Esophagus (tissue), 2 donors: ENCODE data around the gene TMEM219. TPM values are rescaled to one million over a fixed set of nuclear protein-coding genes. Genes with fewer than 3 reads are reported as not detected.

Source experiments
- H3K27ac ChIP-seq, 2 donors: one replicate each; pipeline ENCODE4 v1.5.1; 2013; ENCODE audit warnings: low read depth in 2 of 2, mild to moderate bottlenecking in 2 of 2, inconsistent platforms in 1 of 2, low read length in 1 of 2, moderate library complexity in 1 of 2
- H3K27me3 ChIP-seq, 2 donors: one replicate each; pipeline ENCODE4 v1.6.1; 2013; ENCODE audit warnings: low read length in 2 of 2, control low read depth in 1 of 2, mild to moderate bottlenecking in 1 of 2; ENCODE audit not compliant: insufficient read depth in 2 of 2, control insufficient read depth in 1 of 2
- H3K36me3 ChIP-seq, 2 donors: one replicate each; pipeline ENCODE4 v1.6.1; 2013; ENCODE audit warnings: low read length in 1 of 2; ENCODE audit not compliant: control insufficient read depth in 2 of 2, insufficient read depth in 2 of 2
- H3K4me1 ChIP-seq, 2 donors: one replicate each; pipeline ENCODE4 v1.6.1; 2013; ENCODE audit warnings: low read length in 1 of 2; ENCODE audit not compliant: control insufficient read depth in 2 of 2, insufficient read depth in 2 of 2
- H3K4me3 ChIP-seq, 2 donors: one replicate each; pipeline ENCODE4 v1.5.1; 2013; ENCODE audit warnings: low read length in 2 of 2, mild to moderate bottlenecking in 2 of 2, low read depth in 1 of 2, moderate library complexity in 1 of 2
- H3K9me3 ChIP-seq, 2 donors: one replicate each; pipeline ENCODE4 v1.6.1; 2013; ENCODE audit warnings: mild to moderate bottlenecking in 2 of 2, low read depth in 1 of 2, low read length in 1 of 2, moderate library complexity in 1 of 2; ENCODE audit not compliant: control insufficient read depth in 2 of 2, insufficient read depth in 1 of 2
- WGBS, 2 donors: extraction: QIAGEN DNeasy Blood & Tissue Kit; methylation state at CpG; one replicate each; pipeline ENCODE4 v1.1.7; 2013; 5-methylcytosine and 5-hydroxymethylcytosine counted together
- polyA plus RNA-seq, 2 donors: library from polyadenylated mRNA; stranded (reverse); fragments of 200-250 nt; gene quantifications; one replicate each; pipeline ENCODE4 v1.2.3, GENCODE V29; 2013
- donor health status: healthy with polysubstance abuse.
- donor health status: Bipolar disorder and iron deficiency.

Gene TMEM219, protein sequence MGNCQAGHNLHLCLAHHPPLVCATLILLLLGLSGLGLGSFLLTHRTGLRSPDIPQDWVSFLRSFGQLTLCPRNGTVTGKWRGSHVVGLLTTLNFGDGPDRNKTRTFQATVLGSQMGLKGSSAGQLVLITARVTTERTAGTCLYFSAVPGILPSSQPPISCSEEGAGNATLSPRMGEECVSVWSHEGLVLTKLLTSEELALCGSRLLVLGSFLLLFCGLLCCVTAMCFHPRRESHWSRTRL
- polyA plus RNA-seq = 10 to 100 TPM; 61.1 to 83.4 TPM

DNA sequence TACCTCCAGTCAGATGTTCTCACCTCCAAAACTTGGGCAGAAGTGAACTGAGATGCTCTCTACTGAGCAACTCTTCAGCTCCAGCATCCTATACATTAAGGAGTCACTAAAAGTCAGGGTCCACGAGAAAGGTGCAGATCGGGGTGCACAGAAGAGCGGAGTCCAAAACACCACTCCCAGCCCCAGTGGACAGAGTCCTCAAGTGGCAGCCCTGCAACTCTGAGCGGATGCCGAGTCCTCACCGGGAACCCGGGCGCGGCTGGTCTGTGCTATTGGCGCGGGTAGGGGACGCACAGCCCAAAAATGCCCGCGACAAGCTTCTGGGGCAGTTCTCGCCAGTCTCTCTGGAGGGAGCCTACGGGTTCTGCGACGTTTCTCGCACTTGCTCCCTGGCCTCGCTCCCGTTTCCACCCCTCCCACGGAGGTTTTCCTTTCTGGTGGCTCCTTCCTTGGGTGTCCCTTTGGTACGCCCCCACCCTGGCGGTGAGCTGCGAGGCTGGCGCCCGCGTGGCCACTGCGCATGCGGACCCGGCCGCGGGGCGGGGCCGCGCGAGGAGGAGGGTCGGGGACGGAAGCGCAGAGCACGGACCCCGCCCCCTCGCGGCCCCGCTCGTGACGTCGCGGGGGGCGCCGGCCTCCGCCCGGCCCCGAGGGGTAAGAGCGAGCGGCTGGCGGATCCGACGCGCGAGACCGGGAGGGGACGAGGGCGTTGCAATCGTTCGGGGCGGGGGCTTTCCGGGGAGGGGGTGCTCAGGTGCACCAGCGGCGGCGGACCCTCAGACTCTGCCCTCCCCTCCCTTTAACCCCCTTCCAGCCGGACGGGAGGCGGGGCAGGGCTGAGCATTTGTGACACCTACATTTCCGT, at the start of gene TMEM219:
Gene TMEM219, plus strand, starts transcription at position 601 of the 865 bp plus-strand sequence. CDS start 1,065 bp downstream, outside the sequence.
- Histone ChIP-seq H3K27ac (peak within 1 kb of the TSS; percentile 94 to 98), H3K9me3 (no peaks in the 10 kb centered on the region), H3K4me3 (peak within 1 kb of the TSS; percentile 71 to 85), H3K27me3 (no peaks in the 10 kb centered on the region), H3K36me3 (no peaks in the 10 kb centered on the region), H3K4me1 (peaks cover 0 to 3% of the 10 kb centered on the region in 2 donors)
- 0 to 1% methylated on average over 56 to 75 of the region's 75 CpGs for WGBS, 2 donors

DNA sequence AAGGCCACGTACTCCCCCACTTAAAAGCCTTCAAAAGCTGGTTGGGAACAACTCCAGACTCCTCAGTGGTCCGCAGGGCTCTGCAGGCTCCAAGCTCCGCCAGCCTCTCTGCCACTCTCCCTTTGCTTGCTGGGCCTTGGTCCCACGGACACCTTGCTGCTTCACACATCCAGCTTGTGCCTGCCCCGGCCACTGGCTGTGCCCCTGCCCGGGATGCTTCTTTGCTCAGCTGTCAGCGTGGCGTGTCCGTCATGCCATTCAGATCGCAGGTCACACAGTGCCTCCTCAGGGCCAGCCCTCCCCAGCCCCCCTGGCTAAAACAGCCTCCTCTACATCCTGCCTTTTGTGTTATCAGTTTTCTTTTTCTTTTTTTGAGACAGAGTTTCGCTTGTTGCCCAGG, 49.8 kb upstream of the TMEM219 start:
- no peak overlapping the region for H3K27ac ChIP-seq
- WGBS, 2 donors = 77 to 86% methylated on average over 11 of the region's 11 CpGs
- H3K4me1 ChIP-seq = no peaks in the 10 kb centered on the region
- H3K9me3 ChIP-seq = no peaks in the 10 kb centered on the region
- H3K36me3 ChIP-seq = no peaks in the 10 kb centered on the region
- H3K27me3 ChIP-seq = no peaks in the 10 kb centered on the region
- no peak overlapping the region for H3K4me3 ChIP-seq

DNA sequence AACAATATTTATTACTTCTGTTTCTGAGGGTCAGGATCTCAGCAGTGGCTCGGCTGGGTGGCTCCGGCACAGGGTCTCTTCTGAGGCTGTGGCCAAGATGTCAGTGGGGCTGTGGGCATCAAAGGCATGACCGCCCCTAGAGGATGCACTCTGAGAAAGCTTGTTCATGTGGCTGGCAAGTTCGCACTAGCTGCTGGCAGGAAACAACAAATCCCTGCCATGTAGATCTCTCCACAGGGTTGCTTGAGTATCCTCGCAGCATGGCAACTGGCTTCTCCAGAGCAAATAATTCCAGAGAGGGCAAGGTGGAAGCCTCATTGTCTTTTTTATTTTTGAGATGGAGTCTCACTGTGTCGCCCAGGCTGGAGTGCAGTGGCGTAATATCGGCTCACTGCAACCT, 48.4 kb upstream of the TMEM219 start:
- WGBS, 2 donors = 95 to 96% methylated on average over 8 of the region's 8 CpGs
- no peaks in the 10 kb centered on the region for H3K4me1 ChIP-seq
- no peaks in the 10 kb centered on the region for H3K36me3 ChIP-seq
- no peaks in the 10 kb centered on the region for H3K27me3 ChIP-seq
- H3K27ac ChIP-seq = no peak overlapping the region
- H3K9me3 ChIP-seq = no peaks in the 10 kb centered on the region
- no peak overlapping the region for H3K4me3 ChIP-seq

DNA sequence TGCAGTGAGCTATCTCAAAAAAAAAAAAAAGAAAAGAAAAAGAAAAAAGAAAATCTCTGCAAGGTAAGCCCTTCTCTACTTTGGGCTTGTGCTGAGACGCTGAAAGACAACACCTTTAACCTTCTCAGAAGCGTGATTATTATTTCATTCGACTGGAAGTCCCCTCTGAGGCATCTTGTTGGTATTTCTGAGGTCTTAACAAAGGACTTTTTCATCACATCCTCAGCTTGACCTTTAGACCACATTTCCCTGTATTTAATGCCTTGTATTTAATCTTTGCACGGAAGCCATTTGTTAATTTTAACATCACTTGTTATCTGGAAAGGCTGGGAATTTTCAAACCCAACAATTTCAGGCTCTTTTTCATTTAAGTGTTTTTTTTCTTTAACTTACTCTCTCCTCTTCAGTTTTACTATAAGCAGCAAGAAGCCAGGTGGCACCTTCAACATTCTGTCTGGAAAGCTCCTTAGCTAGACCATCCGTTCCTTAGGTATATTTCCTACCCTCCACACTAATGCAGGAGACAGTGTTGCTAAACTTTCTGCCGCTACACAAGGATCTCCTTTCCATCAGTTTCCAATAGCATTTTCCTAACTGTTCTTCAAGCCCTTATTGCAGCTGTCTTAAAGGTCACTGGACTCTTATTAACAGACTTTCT, 46.2 kb upstream of the TMEM219 start:
- H3K27ac ChIP-seq = no peak overlapping the region
- H3K27me3 ChIP-seq = no peaks in the 10 kb centered on the region
- WGBS, 2 donors = 68 to 81% methylated on average over 6 of the region's 6 CpGs
- no peaks in the 10 kb centered on the region for H3K4me1 ChIP-seq
- no peaks in the 10 kb centered on the region for H3K36me3 ChIP-seq
- no peak overlapping the region for H3K4me3 ChIP-seq
- no peaks in the 10 kb centered on the region for H3K9me3 ChIP-seq

DNA sequence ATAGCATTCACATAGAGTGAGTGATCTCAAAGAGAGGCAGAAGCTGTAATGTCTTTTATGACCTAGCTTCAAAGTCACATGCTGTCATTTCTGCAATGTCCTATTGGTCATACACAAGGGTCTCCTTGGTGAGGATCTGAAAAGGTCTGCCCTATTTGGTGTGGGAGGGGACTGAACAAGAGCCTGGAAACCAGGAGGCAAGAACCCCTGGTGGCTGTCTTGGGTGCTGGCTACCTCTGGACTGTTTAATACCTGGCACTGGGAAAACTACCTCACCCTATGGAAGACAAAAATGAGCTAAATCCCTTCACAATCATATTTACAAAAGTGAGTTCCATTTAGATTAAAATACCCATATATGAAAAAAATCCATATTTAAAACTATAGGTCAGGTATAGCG, 44.9 kb upstream of the TMEM219 start:
- H3K4me3 ChIP-seq = no peak overlapping the region
- no peaks in the 10 kb centered on the region for H3K9me3 ChIP-seq
- 98 to 100% methylated on average over 1 of the region's 1 CpG for WGBS, 2 donors
- peaks cover 2 to 5% of the 10 kb centered on the region in 2 donors for H3K36me3 ChIP-seq
- no peaks in the 10 kb centered on the region for H3K4me1 ChIP-seq
- no peaks in the 10 kb centered on the region for H3K27me3 ChIP-seq
- no peak overlapping the region for H3K27ac ChIP-seq

DNA sequence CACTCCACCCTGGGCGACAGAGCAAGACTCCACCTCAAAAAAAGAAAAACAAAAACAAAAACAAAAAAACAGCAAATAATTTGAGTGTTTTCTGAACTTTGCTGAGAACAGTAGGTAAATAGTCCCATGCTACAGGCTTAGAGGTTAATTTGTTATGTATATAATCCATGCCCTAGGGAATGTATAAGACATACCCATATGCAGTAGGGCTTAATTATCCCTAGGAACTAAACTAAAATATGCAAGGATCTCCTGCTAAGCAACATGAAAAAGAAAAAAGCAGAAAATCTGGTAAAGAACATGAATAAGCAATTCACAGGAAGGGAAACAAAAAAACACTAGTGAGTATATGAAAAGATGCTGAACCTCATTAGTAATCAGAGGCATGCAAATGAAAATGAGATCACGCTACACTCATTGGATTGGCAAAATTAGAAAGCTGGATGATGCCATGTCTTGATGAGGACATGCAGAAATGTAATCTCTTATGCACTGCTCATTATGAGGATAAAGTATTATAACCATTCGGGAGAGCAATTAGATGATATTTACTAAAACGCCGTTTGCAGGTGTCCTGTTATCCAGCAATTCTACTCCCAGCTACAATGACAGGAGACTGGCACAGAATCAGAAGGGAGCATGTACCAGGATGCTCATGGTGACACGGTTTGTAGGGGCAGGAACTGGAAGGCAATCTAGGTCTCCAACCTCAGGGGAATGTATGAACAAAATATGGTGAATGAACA, 41.4 kb upstream of the TMEM219 start:
- WGBS, 2 donors = 72 to 85% methylated on average over 6 of the region's 6 CpGs
- no peaks in the 10 kb centered on the region for H3K27me3 ChIP-seq
- H3K36me3 ChIP-seq = peaks cover 5% of the 10 kb centered on the region in 2 donors
- no peak overlapping the region for H3K27ac ChIP-seq
- H3K4me1 ChIP-seq = peaks cover 0 to 3% of the 10 kb centered on the region in 2 donors
- H3K4me3 ChIP-seq = no peak overlapping the region
- H3K9me3 ChIP-seq = no peaks in the 10 kb centered on the region

DNA sequence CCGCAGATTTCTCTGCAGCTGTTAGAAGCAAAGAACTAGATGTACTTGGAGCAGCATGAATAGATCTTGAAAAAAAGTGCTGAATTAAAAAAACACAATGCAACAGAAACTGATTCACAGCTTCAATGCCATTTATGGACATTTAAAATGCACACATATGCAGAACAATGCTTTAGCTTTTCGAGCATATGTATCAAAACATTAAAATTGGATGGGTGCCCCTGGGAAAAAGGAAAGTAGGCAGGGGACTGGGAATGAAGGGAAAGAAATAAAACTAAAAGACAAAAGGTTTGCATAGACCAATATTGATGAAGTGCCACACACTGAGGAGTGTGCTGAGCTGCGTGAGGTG, 40.9 kb upstream of the TMEM219 start:
- Histone ChIP-seq H3K27ac (no peak overlapping the region), H3K4me3 (no peak overlapping the region), H3K9me3 (no peaks in the 10 kb centered on the region), H3K36me3 (peaks cover 5% of the 10 kb centered on the region in 2 donors), H3K27me3 (no peaks in the 10 kb centered on the region), H3K4me1 (peaks cover 0 to 3% of the 10 kb centered on the region in 2 donors)
- 76 to 82% methylated on average over 3 of the region's 3 CpGs for WGBS, 2 donors

DNA sequence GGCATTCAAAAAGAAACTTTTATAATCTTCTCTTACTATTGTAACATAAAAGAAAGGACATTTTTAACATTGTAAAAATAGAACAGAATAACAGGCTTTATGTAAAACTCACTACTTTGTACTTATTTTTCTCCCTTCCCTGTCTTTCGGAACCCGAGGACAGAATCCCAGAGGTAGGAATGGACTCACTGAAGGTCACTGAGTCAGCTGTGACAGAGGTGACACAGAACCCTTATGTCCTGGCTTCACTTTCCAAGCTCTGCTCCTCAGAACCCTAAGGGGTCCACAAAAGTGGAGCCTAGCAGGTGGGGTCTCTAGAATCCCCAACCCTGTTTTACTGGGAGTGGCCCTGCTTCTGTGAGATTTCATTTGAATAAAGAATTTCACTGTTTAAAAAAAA, 39.6 kb upstream of the TMEM219 start:
- Histone ChIP-seq H3K4me3 (no peak overlapping the region), H3K4me1 (peaks cover 0 to 6% of the 10 kb centered on the region in 2 donors), H3K9me3 (no peaks in the 10 kb centered on the region), H3K36me3 (peaks cover 5% of the 10 kb centered on the region in 2 donors), H3K27ac (no peak overlapping the region), H3K27me3 (no peaks in the 10 kb centered on the region)
- WGBS, 2 donors = 93 to 97% methylated on average over 2 of the region's 2 CpGs

DNA sequence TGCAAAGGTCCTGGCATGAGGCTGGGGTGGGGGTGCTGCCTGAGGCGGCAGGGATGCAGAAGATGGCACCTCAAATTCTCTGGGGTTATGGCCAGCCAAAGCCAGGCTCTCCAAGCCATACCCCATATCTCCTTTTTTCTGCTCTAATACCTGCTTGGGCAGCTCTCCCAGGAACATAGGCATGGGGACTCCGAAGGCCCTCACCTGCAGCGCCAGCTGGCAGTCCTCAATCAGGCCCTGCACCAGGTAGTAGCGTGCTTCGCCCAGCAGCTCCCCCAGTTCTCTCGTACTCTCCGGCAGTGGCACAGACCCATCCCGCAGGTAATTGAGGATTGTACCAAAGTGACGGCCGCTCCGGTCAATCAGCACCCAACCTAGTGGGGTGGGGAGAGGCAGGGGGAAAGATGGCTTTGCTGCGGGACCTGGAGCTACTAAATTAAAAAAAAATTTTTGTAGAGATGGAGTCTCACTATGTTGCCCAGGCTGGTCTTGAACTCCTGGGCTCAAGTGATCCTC, 38.8 kb upstream of the TMEM219 start:
- Histone ChIP-seq H3K36me3 (peaks cover 5% of the 10 kb centered on the region in 2 donors), H3K27ac (no peak overlapping the region), H3K27me3 (no peaks in the 10 kb centered on the region), H3K4me3 (no peak overlapping the region), H3K4me1 (peaks cover 0 to 6% of the 10 kb centered on the region in 2 donors), H3K9me3 (no peaks in the 10 kb centered on the region)
- 95 to 96% methylated on average over 12 of the region's 12 CpGs for WGBS, 2 donors
